ENCODE data around the gene ANKRD63.

ANKRD63 gene

GRCh38 chr15:40303576-40303975, 20.7 kb upstream of the ANKRD63 start:
- H3K4me1 ChIP-seq (ENCODE audit: control insufficient read depth, insufficient read depth, low read length), result peaks cover 6% of the 10 kb centered on the region
- 87 to 88% methylated on average over 2 of the region's 2 CpGs for WGBS, 2 experiments
- no peak overlapping the region for H3K4me3 ChIP-seq (ENCODE audit: insufficient read depth, low read depth, low read length)
- no peaks in the 10 kb centered on the region for H3K36me3 ChIP-seq (ENCODE audit: control insufficient read depth, insufficient read depth, low read length)
- H3K27me3 ChIP-seq (ENCODE audit: control insufficient read depth, insufficient read depth, low read length, poor library complexity, severe bottlenecking), result no peaks in the 10 kb centered on the region
- no peak overlapping the region for H3K27ac ChIP-seq (ENCODE audit: insufficient read depth, low read depth, low read length, poor library complexity, severe bottlenecking)
- H3K9me3 ChIP-seq (ENCODE audit: control insufficient read depth, low read length), result peaks cover 3% of the 10 kb centered on the region

- Histone ChIP-seq H3K27me3 (ENCODE audit: control insufficient read depth, insufficient read depth, low read length, poor library complexity, severe bottlenecking) (no peaks in the 10 kb centered on the region), H3K36me3 (ENCODE audit: control insufficient read depth, insufficient read depth, low read length) (no peaks in the 10 kb centered on the region), H3K4me1 (ENCODE audit: control insufficient read depth, insufficient read depth, low read length) (peaks cover 6% of the 10 kb centered on the region), H3K4me3 (ENCODE audit: insufficient read depth, low read depth, low read length) (no peak overlapping the region), H3K27ac (ENCODE audit: insufficient read depth, low read depth, low read length, poor library complexity, severe bottlenecking) (no peak overlapping the region), H3K9me3 (ENCODE audit: control insufficient read depth, low read length) (peaks cover 3% of the 10 kb centered on the region)
- WGBS, 2 experiments, result 84 to 96% methylated on average over 10 to 11 of the region's 11 CpGs
Measured at GRCh38 chr15:40302981-40303380, 20.1 kb upstream of the ANKRD63 start.

GRCh38 chr15:40302288-40302886, 19.5 kb upstream of the ANKRD63 start:
- peaks cover 3% of the 10 kb centered on the region for H3K9me3 ChIP-seq (ENCODE audit: control insufficient read depth, low read length)
- H3K4me1 ChIP-seq (ENCODE audit: control insufficient read depth, insufficient read depth, low read length), result peaks cover 3% of the 10 kb centered on the region
- WGBS, 2 experiments, result 94 to 95% methylated on average over 19 of the region's 19 CpGs
- H3K27ac ChIP-seq (ENCODE audit: insufficient read depth, low read depth, low read length, poor library complexity, severe bottlenecking), result no peak overlapping the region
- H3K4me3 ChIP-seq (ENCODE audit: insufficient read depth, low read depth, low read length), result no peak overlapping the region
- no peaks in the 10 kb centered on the region for H3K36me3 ChIP-seq (ENCODE audit: control insufficient read depth, insufficient read depth, low read length)
- H3K27me3 ChIP-seq (ENCODE audit: control insufficient read depth, insufficient read depth, low read length, poor library complexity, severe bottlenecking), result no peaks in the 10 kb centered on the region

- no peaks in the 10 kb centered on the region for H3K36me3 ChIP-seq (ENCODE audit: control insufficient read depth, insufficient read depth, low read length)
- 71 to 76% methylated on average over 12 of the region's 12 CpGs for WGBS, 2 experiments
- H3K4me3 ChIP-seq (ENCODE audit: insufficient read depth, low read depth, low read length), result no peak overlapping the region
- no peaks in the 10 kb centered on the region for H3K4me1 ChIP-seq (ENCODE audit: control insufficient read depth, insufficient read depth, low read length)
- H3K27me3 ChIP-seq (ENCODE audit: control insufficient read depth, insufficient read depth, low read length, poor library complexity, severe bottlenecking), result no peaks in the 10 kb centered on the region
- no peak overlapping the region for H3K27ac ChIP-seq (ENCODE audit: insufficient read depth, low read depth, low read length, poor library complexity, severe bottlenecking)
- H3K9me3 ChIP-seq (ENCODE audit: control insufficient read depth, low read length), result peaks cover 3% of the 10 kb centered on the region
Measured at GRCh38 chr15:40301467-40302179, 18.8 kb upstream of the ANKRD63 start.

- no peaks in the 10 kb centered on the region for H3K4me1 ChIP-seq (ENCODE audit: control insufficient read depth, insufficient read depth, low read length)
- 89 to 91% methylated on average over 2 of the region's 2 CpGs for WGBS, 2 experiments
- no peaks in the 10 kb centered on the region for H3K27me3 ChIP-seq (ENCODE audit: control insufficient read depth, insufficient read depth, low read length, poor library complexity, severe bottlenecking)
Measured at GRCh38 chr15:40300771-40301170, 17.9 kb upstream of the ANKRD63 start.

GRCh38 chr15:40300367-40300766, 17.5 kb upstream of the ANKRD63 start:
- no peaks in the 10 kb centered on the region for H3K27me3 ChIP-seq (ENCODE audit: control insufficient read depth, insufficient read depth, low read length, poor library complexity, severe bottlenecking)
- 95 to 100% methylated on average over 1 of the region's 2 CpGs for WGBS, 2 experiments

More at GRCh38 chr15:40300771-40301170, 17.9 kb upstream of the ANKRD63 start:
- Histone ChIP-seq H3K9me3 (ENCODE audit: control insufficient read depth, low read length) (peaks cover 3% of the 10 kb centered on the region), H3K36me3 (ENCODE audit: control insufficient read depth, insufficient read depth, low read length) (no peaks in the 10 kb centered on the region), H3K4me3 (ENCODE audit: insufficient read depth, low read depth, low read length) (no peak overlapping the region), H3K27ac (ENCODE audit: insufficient read depth, low read depth, low read length, poor library complexity, severe bottlenecking) (no peak overlapping the region)

GRCh38 chr15:40298216-40298935, 15.5 kb upstream of the ANKRD63 start:
- no peaks in the 10 kb centered on the region for H3K36me3 ChIP-seq (ENCODE audit: control insufficient read depth, insufficient read depth, low read length)
- H3K27ac ChIP-seq (ENCODE audit: insufficient read depth, low read depth, low read length, poor library complexity, severe bottlenecking), result no peak overlapping the region
- H3K4me1 ChIP-seq (ENCODE audit: control insufficient read depth, insufficient read depth, low read length), result peaks cover 15% of the 10 kb centered on the region
- WGBS, 2 experiments, result 94% methylated on average over 17 of the region's 17 CpGs
- peaks cover 3% of the 10 kb centered on the region for H3K9me3 ChIP-seq (ENCODE audit: control insufficient read depth, low read length)
- no peak overlapping the region for H3K4me3 ChIP-seq (ENCODE audit: insufficient read depth, low read depth, low read length)
- no peaks in the 10 kb centered on the region for H3K27me3 ChIP-seq (ENCODE audit: control insufficient read depth, insufficient read depth, low read length, poor library complexity, severe bottlenecking)

More at GRCh38 chr15:40300367-40300766, 17.5 kb upstream of the ANKRD63 start:
- no peaks in the 10 kb centered on the region for H3K36me3 ChIP-seq (ENCODE audit: control insufficient read depth, insufficient read depth, low read length)
- no peak overlapping the region for H3K27ac ChIP-seq (ENCODE audit: insufficient read depth, low read depth, low read length, poor library complexity, severe bottlenecking)
- peaks cover 3% of the 10 kb centered on the region for H3K9me3 ChIP-seq (ENCODE audit: control insufficient read depth, low read length)
- H3K4me1 ChIP-seq (ENCODE audit: control insufficient read depth, insufficient read depth, low read length), result no peaks in the 10 kb centered on the region
- H3K4me3 ChIP-seq (ENCODE audit: insufficient read depth, low read depth, low read length), result no peak overlapping the region

GRCh38 chr15:40297356-40297755, 14.5 kb upstream of the ANKRD63 start:
- WGBS, 2 experiments, result 93 to 94% methylated on average over 10 of the region's 10 CpGs
- peaks cover 9% of the 10 kb centered on the region for H3K27me3 ChIP-seq (ENCODE audit: control insufficient read depth, insufficient read depth, low read length, poor library complexity, severe bottlenecking)

GRCh38 chr15:40296561-40297230, 13.8 kb upstream of the ANKRD63 start:
- H3K27me3 ChIP-seq (ENCODE audit: control insufficient read depth, insufficient read depth, low read length, poor library complexity, severe bottlenecking), result peaks cover 16% of the 10 kb centered on the region

More at GRCh38 chr15:40297356-40297755, 14.5 kb upstream of the ANKRD63 start:
- Histone ChIP-seq H3K4me1 (ENCODE audit: control insufficient read depth, insufficient read depth, low read length) (peaks cover 22% of the 10 kb centered on the region), H3K9me3 (ENCODE audit: control insufficient read depth, low read length) (peaks cover 3% of the 10 kb centered on the region), H3K36me3 (ENCODE audit: control insufficient read depth, insufficient read depth, low read length) (no peaks in the 10 kb centered on the region), H3K27ac (ENCODE audit: insufficient read depth, low read depth, low read length, poor library complexity, severe bottlenecking) (no peak overlapping the region), H3K4me3 (ENCODE audit: insufficient read depth, low read depth, low read length) (no peak overlapping the region)

More at GRCh38 chr15:40296561-40297230, 13.8 kb upstream of the ANKRD63 start:
- Histone ChIP-seq H3K27ac (ENCODE audit: insufficient read depth, low read depth, low read length, poor library complexity, severe bottlenecking) (no peak overlapping the region), H3K9me3 (ENCODE audit: control insufficient read depth, low read length) (peaks cover 3% of the 10 kb centered on the region), H3K4me1 (ENCODE audit: control insufficient read depth, insufficient read depth, low read length) (peaks cover 23% of the 10 kb centered on the region), H3K36me3 (ENCODE audit: control insufficient read depth, insufficient read depth, low read length) (no peaks in the 10 kb centered on the region), H3K4me3 (ENCODE audit: insufficient read depth, low read depth, low read length) (no peak overlapping the region)
- 90 to 92% methylated on average over 5 of the region's 5 CpGs for WGBS, 2 experiments

Measured in ectodermal cell (in vitro differentiated cells).